PC-3 (cell line): ENCODE data around the gene ASXL1. TPM values are rescaled to one million over a fixed set of nuclear protein-coding genes. Genes with fewer than 3 reads are reported as not detected.

Source experiments
- ATAC-seq: fragments of 200-7000 bp; cut with Tn5 transposase; 2 replicates; pipeline ENCODE4 v1.9.1; 2020; ENCODE audit warnings: mild to moderate bottlenecking, moderate library complexity
- BruUV-seq: library from RNA; stranded (reverse); fragments of 400-500 nt; replicated peaks from 2 replicates; lab custom pipeline; 2021; lab: Mats Ljungman, UMichigan
- CTCF ChIA-PET: fragments of 300-600 bp; sonication (Branson Sonifier 250); formaldehyde crosslinking; loops from one replicate; lab custom pipeline; 2022; ENCODE audit warnings: antibody characterized with exemption; lab: Charles Lee
- POLR2A ChIA-PET: fragments of 300-600 bp; sonication (Branson Sonifier 250); formaldehyde crosslinking; loops from one replicate; lab custom pipeline; 2022; ENCODE audit warnings: antibody characterized with exemption; ENCODE audit not compliant: unreplicated experiment; lab: Charles Lee
- DNase-seq: peaks from one replicate; pipeline ENCODE4 v3.0.0-alpha.2; 2015
- H2AFZ ChIP-seq: fragments of 300-600 bp; sonication (generic); 2 replicates; pipeline ENCODE4 v1.6.0; 2016; ENCODE audit warnings: antibody characterized with exemption, low read length
- H3F3A ChIP-seq: fragments of 300-600 bp; sonication (generic); one replicate; pipeline ENCODE4 v1.6.0; 2017; ENCODE audit warnings: antibody characterized with exemption, low read length, control low read depth, mild to moderate bottlenecking; ENCODE audit not compliant: unreplicated experiment
- H3K27ac ChIP-seq: fragments of 300-600 bp; sonication (generic); 2 replicates; pipeline ENCODE4 v1.5.1; 2016; ENCODE audit warnings: mild to moderate bottlenecking, low read length
- H3K27me3 ChIP-seq: fragments of 300-600 bp; sonication (generic); 2 replicates; pipeline ENCODE4 v1.6.1; 2016; ENCODE audit warnings: low read length, mixed read lengths
- H3K36me3 ChIP-seq: fragments of 300-600 bp; sonication (generic); 2 replicates; pipeline ENCODE4 v1.6.1; 2016; ENCODE audit warnings: low read depth, mixed run types, low read length, mixed read lengths
- H3K4me1 ChIP-seq: fragments of 300-600 bp; sonication (generic); 2 replicates; pipeline ENCODE4 v1.5.1; 2016; ENCODE audit warnings: low read length; ENCODE audit not compliant: insufficient read depth
- H3K4me2 ChIP-seq: fragments of 300-600 bp; sonication (generic); 2 replicates; pipeline ENCODE4 v1.6.0; 2016; ENCODE audit warnings: low read length
- H3K4me3 ChIP-seq: fragments of 300-600 bp; sonication (generic); 2 replicates; pipeline ENCODE4 v1.5.1; 2016; ENCODE audit warnings: mild to moderate bottlenecking, low read length, mixed read lengths
- H3K79me2 ChIP-seq: fragments of 300-600 bp; sonication (generic); 2 replicates; pipeline ENCODE4 v1.6.1; 2017; ENCODE audit warnings: low read length, mixed read lengths
- H3K9ac ChIP-seq: fragments of 300-600 bp; sonication (generic); 2 replicates; pipeline ENCODE4 v1.6.0; 2016; ENCODE audit warnings: mild to moderate bottlenecking, low read length
- H3K9me2 ChIP-seq: fragments of 300-600 bp; sonication (generic); replicated peaks from 2 replicates; pipeline ENCODE4 v1.6.1; 2016; ENCODE audit warnings: mixed run types, low read length, mixed read lengths
- H3K9me3 ChIP-seq: fragments of 300-600 bp; sonication (generic); 2 replicates; pipeline ENCODE4 v1.6.1; 2016; ENCODE audit warnings: low read length, mixed read lengths
- H4K20me1 ChIP-seq: fragments of 300-600 bp; sonication (generic); 2 replicates; pipeline ENCODE4 v1.6.1; 2016; ENCODE audit warnings: low read length, mixed read lengths
- EZH2 ChIP-seq: fragments of 300-600 bp; sonication (generic); IDR thresholded peaks from one replicate; pipeline ENCODE4 v1.6.1; 2017; ENCODE audit warnings: antibody characterized with exemption, mild to moderate bottlenecking, low read length; ENCODE audit not compliant: unreplicated experiment
- EZH2phosphoT487 ChIP-seq: fragments of 300-600 bp; sonication (generic); IDR thresholded peaks from 2 replicates; pipeline ENCODE4 v1.6.1; 2018; ENCODE audit warnings: mild to moderate bottlenecking, antibody characterized with exemption, low read length, borderline replicate concordance
- intact Hi-C: fragments of 100-400 bp; cut with micrococcal nuclease; formaldehyde crosslinking; loops from 2 replicates; pipeline ENCODE4 v1.9.0; 2023
- total RNA-seq: library from RNA; depleted of rRNA; stranded (reverse); fragments of >200 nt; gene quantifications from 2 replicates; pipeline ENCODE4 v1.2.3, GENCODE V29; 2014
- TF ChIP-seq, protein P1 (sequence below): fragments of 300-600 bp; sonication (generic); conservative IDR thresholded peaks from 2 replicates; pipeline ENCODE4 v1.5.1; 2017; ENCODE audit warnings: antibody characterized with exemption, low read depth, mild to moderate bottlenecking, low read length

Gene ASXL1
- total RNA-seq, 1 experiment from 2014 or later = 42.8 TPM

- BruUV-seq = no TSS peak
- ChIA-PET POLR2A (no interaction called here), CTCF (no interaction called here)
- Histone ChIP-seq H3K4me3 (peak overlapping the region; percentile 69; the same call in 1 of the 2 replicates), H3K36me3 (no peaks in the 10 kb centered on the region), H3K9me3 (no peaks in the 10 kb centered on the region), H4K20me1 (no peaks in the 10 kb centered on the region), H3F3A (no peaks in the 10 kb centered on the region), H2AFZ (no peak overlapping the region), H3K27ac (no peak overlapping the region), H3K4me2 (peak overlapping the region; percentile 82), H3K9me2 (no peaks in the 10 kb centered on the region), H3K79me2 (no peaks in the 10 kb centered on the region), H3K4me1 (peaks cover 3% of the 10 kb centered on the region; the same call in 1 of the 2 replicates), H3K9ac (no peak overlapping the region), H3K27me3 (no peaks in the 10 kb centered on the region)
- TF ChIP-seq EZH2 (no peak), EZH2phosphoT487 (no peak)
- TF ChIP-seq, protein P1, sequence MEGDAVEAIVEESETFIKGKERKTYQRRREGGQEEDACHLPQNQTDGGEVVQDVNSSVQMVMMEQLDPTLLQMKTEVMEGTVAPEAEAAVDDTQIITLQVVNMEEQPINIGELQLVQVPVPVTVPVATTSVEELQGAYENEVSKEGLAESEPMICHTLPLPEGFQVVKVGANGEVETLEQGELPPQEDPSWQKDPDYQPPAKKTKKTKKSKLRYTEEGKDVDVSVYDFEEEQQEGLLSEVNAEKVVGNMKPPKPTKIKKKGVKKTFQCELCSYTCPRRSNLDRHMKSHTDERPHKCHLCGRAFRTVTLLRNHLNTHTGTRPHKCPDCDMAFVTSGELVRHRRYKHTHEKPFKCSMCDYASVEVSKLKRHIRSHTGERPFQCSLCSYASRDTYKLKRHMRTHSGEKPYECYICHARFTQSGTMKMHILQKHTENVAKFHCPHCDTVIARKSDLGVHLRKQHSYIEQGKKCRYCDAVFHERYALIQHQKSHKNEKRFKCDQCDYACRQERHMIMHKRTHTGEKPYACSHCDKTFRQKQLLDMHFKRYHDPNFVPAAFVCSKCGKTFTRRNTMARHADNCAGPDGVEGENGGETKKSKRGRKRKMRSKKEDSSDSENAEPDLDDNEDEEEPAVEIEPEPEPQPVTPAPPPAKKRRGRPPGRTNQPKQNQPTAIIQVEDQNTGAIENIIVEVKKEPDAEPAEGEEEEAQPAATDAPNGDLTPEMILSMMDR = no peak
- DNase-seq (no peak), ATAC-seq (peak; percentile 1; the same call in 1 of the 2 replicates)
- intact Hi-C loops = no loop called here
These were observed 100.1 kb downstream of the ASXL1 start for GRCh38 chr20:32458061-32458836.

- Histone ChIP-seq H3F3A (no peaks in the 10 kb centered on the region), H3K4me1 (peaks cover 3% of the 10 kb centered on the region; the same call in 1 of the 2 replicates), H3K79me2 (no peaks in the 10 kb centered on the region), H3K4me3 (no peak overlapping the region), H2AFZ (no peak overlapping the region), H3K4me2 (no peak overlapping the region), H3K9me2 (no peaks in the 10 kb centered on the region), H3K27ac (no peak overlapping the region), H3K36me3 (no peaks in the 10 kb centered on the region), H3K9me3 (no peaks in the 10 kb centered on the region), H3K27me3 (no peaks in the 10 kb centered on the region), H3K9ac (no peak overlapping the region), H4K20me1 (no peaks in the 10 kb centered on the region)
- TF ChIP-seq EZH2 (no peak), EZH2phosphoT487 (no peak)
- TF ChIP-seq, protein P1 = no peak
- POLR2A ChIA-PET = no interaction called here
- no TSS peak for BruUV-seq
- DNase-seq (no peak), ATAC-seq (no peak)
- CTCF ChIA-PET = no interaction called here
- intact Hi-C loops = no loop called here
These were observed 100.7 kb downstream of the ASXL1 start for GRCh38 chr20:32458837-32459220.

- no peak overlapping the region for H3K9ac ChIP-seq
- H3K27ac ChIP-seq = no peak overlapping the region
- H3K79me2 ChIP-seq = no peaks in the 10 kb centered on the region
- H3K36me3 ChIP-seq = no peaks in the 10 kb centered on the region
- DNase-seq (no peak), ATAC-seq (no peak)
- no TSS peak for BruUV-seq
- H3K9me3 ChIP-seq = no peaks in the 10 kb centered on the region
- peaks cover 3% of the 10 kb centered on the region; the same call in 1 of the 2 replicates for H3K4me1 ChIP-seq
- H4K20me1 ChIP-seq = no peaks in the 10 kb centered on the region
- no peak overlapping the region for H3K4me2 ChIP-seq
- CTCF ChIA-PET = no interaction called here
- no peaks in the 10 kb centered on the region for H3K27me3 ChIP-seq
- TF ChIP-seq EZH2 = no peak
- TF ChIP-seq, protein P1 = no peak
- TF ChIP-seq EZH2phosphoT487 = no peak
- intact Hi-C loops = no loop called here
- no peaks in the 10 kb centered on the region for H3K9me2 ChIP-seq
- no peak overlapping the region for H3K4me3 ChIP-seq
- POLR2A ChIA-PET = no interaction called here
- no peaks in the 10 kb centered on the region for H3F3A ChIP-seq
- no peak overlapping the region for H2AFZ ChIP-seq
These were observed 102.1 kb downstream of the ASXL1 start for GRCh38 chr20:32460231-32460630.
